ENCODE data around the gene DLG4.

DNA sequence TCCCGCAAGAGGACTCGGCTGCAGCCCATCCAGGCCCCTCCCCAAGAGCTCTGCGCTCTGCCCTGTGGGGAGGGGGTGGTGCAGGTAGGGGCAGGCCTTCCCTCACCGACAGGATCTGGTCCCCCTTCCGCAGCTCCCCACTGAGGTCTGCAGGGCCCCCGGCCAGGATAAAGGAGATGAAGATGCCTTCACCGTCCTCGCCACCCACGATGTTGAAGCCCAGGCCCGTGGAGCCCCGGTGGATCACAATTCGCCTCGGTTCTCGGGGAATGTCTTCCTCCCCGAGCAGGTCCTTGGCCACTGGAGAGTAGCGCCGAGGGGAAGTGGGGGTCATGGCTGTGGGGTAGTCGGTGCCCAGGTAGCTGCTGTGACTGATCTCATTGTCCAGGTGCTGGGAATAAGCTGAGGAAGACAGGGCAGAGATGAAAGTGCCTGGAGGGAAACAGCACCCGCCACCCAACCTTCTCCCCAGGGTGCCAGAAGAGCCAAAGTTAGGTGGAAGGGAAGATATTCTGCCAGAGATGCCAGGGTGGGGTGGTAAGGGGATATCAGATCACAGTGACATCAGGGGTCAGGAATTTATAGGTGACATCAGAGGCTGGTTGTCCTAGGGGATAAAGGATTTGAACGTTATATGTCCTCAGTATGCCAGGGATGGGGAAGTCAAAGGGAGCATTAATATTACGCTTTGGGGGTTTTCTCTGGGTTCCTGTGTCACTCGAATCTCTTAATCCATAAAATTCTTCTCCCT, 22.8 kb downstream of the DLG4 start:
- TF ChIP-seq CTCF (IDR thresholded peaks at IDR 0.05) (no peak), POLR2AphosphoS5 (IDR thresholded peaks at IDR 0.05) (no peak)
